ENCODE results near the gene SEC16B.
A peak's percentile ranks its signal among the peaks of the same experiment; 100 is the strongest.

Gene SEC16B

GRCh38 chr1:177937931-177938330 lies 31.9 kb downstream of the SEC16B start:
- DNase-seq (ENCODE audit: low read depth) = no peak

GRCh38 chr1:177937174-177937770 lies 32.6 kb downstream of the SEC16B start:
- DNase-seq (ENCODE audit: low read depth) = no peak

GRCh38 chr1:177935638-177936415 lies 34.0 kb downstream of the SEC16B start:
- no peak for DNase-seq (ENCODE audit: low read depth)

- DNase-seq (ENCODE audit: low read depth) = no peak
Measured at GRCh38 chr1:177934927-177935326, 34.9 kb downstream of the SEC16B start.

- no peak for DNase-seq (ENCODE audit: low read depth)
Measured at GRCh38 chr1:177934461-177934860, 35.4 kb downstream of the SEC16B start.

- no peak for DNase-seq (ENCODE audit: low read depth)
Measured at GRCh38 chr1:177933881-177934280, 36.0 kb downstream of the SEC16B start.

GRCh38 chr1:177932123-177932522 lies 37.7 kb downstream of the SEC16B start:
- no peak for DNase-seq (ENCODE audit: low read depth)

GRCh38 chr1:177928952-177929351 lies 40.9 kb downstream of the SEC16B start:
- no peak for DNase-seq (ENCODE audit: low read depth)

- DNase-seq (ENCODE audit: low read depth) = no peak
Measured at GRCh38 chr1:177928194-177928593, 41.7 kb downstream of the SEC16B start.

GRCh38 chr1:177927021-177927596 lies 42.7 kb downstream of the SEC16B start:
- DNase-seq (ENCODE audit: low read depth) = peak; percentile 57

GRCh38 chr1:177926201-177926600 lies 43.7 kb downstream of the SEC16B start:
- no peak for DNase-seq (ENCODE audit: low read depth)

- no peak for DNase-seq (ENCODE audit: low read depth)
Measured at GRCh38 chr1:177925006-177925405, 44.9 kb downstream of the SEC16B start.

- DNase-seq (ENCODE audit: low read depth) = no peak
Measured at GRCh38 chr1:177923441-177923840, 46.4 kb downstream of the SEC16B start.

GRCh38 chr1:177922209-177922608 lies 47.6 kb downstream of the SEC16B start:
- DNase-seq (ENCODE audit: low read depth) = no peak

GRCh38 chr1:177921590-177921989 lies 48.3 kb downstream of the SEC16B start:
- DNase-seq (ENCODE audit: low read depth) = no peak

GRCh38 chr1:177920091-177920490 lies 49.8 kb downstream of the SEC16B start:
- DNase-seq (ENCODE audit: low read depth) = no peak

GRCh38 chr1:177915641-177916040 lies 54.2 kb downstream of the SEC16B start:
- DNase-seq (ENCODE audit: low read depth) = no peak

- no peak for DNase-seq (ENCODE audit: low read depth)
Measured at GRCh38 chr1:177914603-177915002, 55.3 kb downstream of the SEC16B start.

GRCh38 chr1:177913762-177914540 lies 55.9 kb downstream of the SEC16B start:
- peak; percentile 18 for DNase-seq (ENCODE audit: low read depth)

GRCh38 chr1:177912991-177913390 lies 56.9 kb downstream of the SEC16B start:
- DNase-seq (ENCODE audit: low read depth) = no peak

GRCh38 chr1:177909416-177909815 lies 60.4 kb downstream of the SEC16B start:
- DNase-seq (ENCODE audit: low read depth) = no peak

GRCh38 chr1:177907000-177907399 lies 62.9 kb downstream of the SEC16B start:
- no peak for DNase-seq (ENCODE audit: low read depth)

GRCh38 chr1:177905686-177906085 lies 64.2 kb downstream of the SEC16B start:
- no peak for DNase-seq (ENCODE audit: low read depth)

All from fibroblast of gingiva (primary cell).